SK-N-SH (cell line): ENCODE data around the gene RAB40C. TPM values are rescaled to one million over a fixed set of nuclear protein-coding genes. Genes with fewer than 3 reads are reported as not detected.

ENCODE experiments used
- CTCF ChIA-PET: fragments of 300-600, 350-600 bp; formaldehyde crosslinking; extraction: SDS; loops from one replicate; lab custom pipeline; 2021; lab: Yijun Ruan, JAX
- POLR2A ChIA-PET: fragments of 350-600 bp; sonication (Branson Sonifier 250); formaldehyde crosslinking; extraction: SDS; loops from one replicate; lab custom pipeline; 2020; ENCODE audit warnings: antibody characterized with exemption, inconsistent platforms; lab: Yijun Ruan, JAX
- DNase-seq: peaks from one replicate; pipeline ENCODE4 v3.0.0; 2012
- H2AFZ ChIP-seq: fragments of 200-600 bp; sonication (generic); 2 replicates; pipeline ENCODE4 v1.8.1; 2016; ENCODE audit warnings: antibody characterized with exemption, mild to moderate bottlenecking, low read depth
- H3F3A ChIP-seq: fragments of 200-600 bp; sonication (generic); replicated peaks from 2 replicates; pipeline ENCODE3; 2016; ENCODE audit warnings: antibody characterized with exemption, mild to moderate bottlenecking; ENCODE audit not compliant: insufficient read depth
- H3K27ac ChIP-seq, 2 experiments: fragments of 200-500 bp in 1 of 2; fragments of 200-600 bp in 1 of 2; sonication (Bioruptor generic) in 1 of 2; sonication (generic), shearing (Covaris generic) in 1 of 2; 2 replicates each; pipeline versions ENCODE4 v1.5.1 to v1.6.1; 2014 to 2016; ENCODE audit warnings: low read depth in 2 of 2, inconsistent platforms in 1 of 2, low read length in 1 of 2, mild to moderate bottlenecking in 1 of 2, mixed read lengths in 1 of 2
- H3K27me3 ChIP-seq: fragments of 200-600 bp; sonication (generic), shearing (Covaris generic); 2 replicates; pipeline ENCODE4 v1.6.1; 2016; ENCODE audit warnings: mixed run types; ENCODE audit not compliant: insufficient read depth
- H3K36me3 ChIP-seq, 2 experiments: fragments of 200-500 bp in 1 of 2; fragments of 200-600 bp in 1 of 2; sonication (Bioruptor generic) in 1 of 2; sonication (generic) in 1 of 2; replicated peaks in 1 of 2; 2 replicates each; pipeline versions ENCODE3 to v1.5.1; 2014 to 2016; ENCODE audit warnings: low read length in 1 of 2, mild to moderate bottlenecking in 1 of 2; ENCODE audit not compliant: insufficient read depth in 2 of 2, control insufficient read depth in 1 of 2
- H3K4me1 ChIP-seq, 2 experiments: fragments of 200-500 bp in 1 of 2; fragments of 200-600 bp in 1 of 2; sonication (Bioruptor generic) in 1 of 2; sonication (generic), shearing (Covaris generic) in 1 of 2; 2 replicates each; pipeline versions ENCODE4 v1.5.1 to v1.6.1; 2014 to 2016; ENCODE audit warnings: low read depth in 1 of 2, low read length in 1 of 2, mixed run types in 1 of 2; ENCODE audit not compliant: insufficient read depth in 2 of 2, control insufficient read depth in 1 of 2
- H3K4me2 ChIP-seq: fragments of 200-600 bp; sonication (generic), shearing (Covaris generic); 2 replicates; pipeline ENCODE4 v1.6.1; 2017; ENCODE audit warnings: mixed run types
- H3K4me3 ChIP-seq, 2 experiments: fragments of 200-500 bp in 1 of 2; fragments of 200-600 bp in 1 of 2; sonication (Bioruptor generic) in 1 of 2; sonication (generic), shearing (Covaris generic) in 1 of 2; 2 replicates each; pipeline versions ENCODE4 v1.5.1 to v1.8.1; 2014 to 2016; ENCODE audit warnings: low read depth in 2 of 2, inconsistent platforms in 1 of 2, low read length in 1 of 2, mild to moderate bottlenecking in 1 of 2, mixed read lengths in 1 of 2, moderate library complexity in 1 of 2
- H3K79me2 ChIP-seq: fragments of 200-600 bp; sonication (generic); 2 replicates; pipeline ENCODE4 v1.8.1; 2017; ENCODE audit warnings: mild to moderate bottlenecking; ENCODE audit not compliant: insufficient read depth
- H3K9ac ChIP-seq: fragments of 200-600 bp; sonication (generic); 2 replicates; pipeline ENCODE4 v1.6.1; 2017; ENCODE audit warnings: mixed run types
- H3K9me2 ChIP-seq: fragments of 200-600 bp; sonication (generic); 2 replicates; pipeline ENCODE4 v1.6.1; 2017; ENCODE audit warnings: mixed run types
- H3K9me3 ChIP-seq: fragments of 200-600 bp; sonication (generic); 2 replicates; pipeline ENCODE4 v1.6.1; 2017; ENCODE audit warnings: mixed run types, mild to moderate bottlenecking, moderate library complexity
- H4K20me1 ChIP-seq: fragments of 200-600 bp; sonication (generic); 2 replicates; pipeline ENCODE4 v1.6.1; 2017; ENCODE audit warnings: mild to moderate bottlenecking, mixed run types; ENCODE audit not compliant: insufficient read depth
- CTCF ChIP-seq: fragments of 200-600 bp; sonication (generic); IDR thresholded peaks from 2 replicates; pipeline ENCODE4 v1.6.1; 2017; ENCODE audit warnings: antibody characterized with exemption, mild to moderate bottlenecking, moderate library complexity
- ELF1 ChIP-seq: IDR thresholded peaks from 2 replicates; pipeline ENCODE4 v1.4.0; 2012
- GABPA ChIP-seq: IDR thresholded peaks from 2 replicates; pipeline ENCODE4 v1.4.0; 2012; ENCODE audit warnings: low read depth, mild to moderate bottlenecking
- IRF3 ChIP-seq: fragments of 150-350 bp; IDR thresholded peaks from 2 replicates; pipeline ENCODE4 v1.6.1; 2016; ENCODE audit warnings: mild to moderate bottlenecking, low read depth, low read length
- MXI1 ChIP-seq: IDR thresholded peaks from 2 replicates; pipeline ENCODE4 v1.6.1; 2012; ENCODE audit warnings: mild to moderate bottlenecking, low read depth, low read length, improper control_type of control experiment
- RAD21 ChIP-seq: IDR thresholded peaks from 2 replicates; pipeline ENCODE4 v1.6.1; 2012; ENCODE audit warnings: mild to moderate bottlenecking, low read length
- REST ChIP-seq: IDR thresholded peaks from 2 replicates; pipeline ENCODE4 v1.6.1; 2012; ENCODE audit warnings: mild to moderate bottlenecking, low read depth, low read length, moderate library complexity
- RFX5 ChIP-seq: IDR thresholded peaks from 2 replicates; pipeline ENCODE4 v1.6.1; 2012; ENCODE audit warnings: mild to moderate bottlenecking, improper control_type of control experiment, low read length
- RXRA ChIP-seq: IDR thresholded peaks from 2 replicates; pipeline ENCODE4 v1.4.0; 2012; ENCODE audit warnings: low read depth, mild to moderate bottlenecking, borderline replicate concordance
- SMC3 ChIP-seq: IDR thresholded peaks from 2 replicates; pipeline ENCODE4 v1.6.1; 2012; ENCODE audit warnings: low read depth, low read length, improper control_type of control experiment
- TCF12 ChIP-seq: IDR thresholded peaks from 2 replicates; pipeline ENCODE4 v1.4.0; 2012
- WGBS: methylation state at CpG from one replicate; pipeline ENCODE4 v1.1.6; 2017; ENCODE audit warnings: low lambda C conversion rate; 5-methylcytosine and 5-hydroxymethylcytosine counted together
- polyA plus RNA-seq, 3 experiments: library from polyadenylated mRNA; depleted of rRNA; stranded (reverse); fragments of >200 nt; gene quantifications; 2 replicates each; pipeline ENCODE4 v1.2.3, GENCODE V29; 2012

Gene RAB40C
- polyA plus RNA-seq, 1 of the 3 experiments (the other 2 are of a cell fraction): 13.0 TPM

- WGBS: over 99% methylated on average over 12 of the region's 19 CpGs
These were observed 8.8 kb upstream of the RAB40C start for GRCh38 chr16:580946-581498.

More at GRCh38 chr16:580946-581498, 8.8 kb upstream of the RAB40C start:
- POLR2A ChIA-PET: interaction anchor here (0.7 kb wide), 1 partner anchor 155 kb away, joined by 4 read pairs; no protein-coding TSS in a partner anchor
- no peak overlapping the region for H3K9ac ChIP-seq
- H3K36me3 ChIP-seq: peaks cover 0 to 23% of the 10 kb centered on the region in 2 experiments
- H3K4me2 ChIP-seq: no peak overlapping the region
- H3K4me1 ChIP-seq: peaks cover 6 to 10% of the 10 kb centered on the region in 2 experiments; a peak in 1 of 4 replicates
- H3F3A ChIP-seq: no peaks in the 10 kb centered on the region
- no peaks in the 10 kb centered on the region for H4K20me1 ChIP-seq
- H3K4me3 ChIP-seq: no peak overlapping the region
- no peak overlapping the region for H2AFZ ChIP-seq
- no peak overlapping the region for H3K27ac ChIP-seq
- no peaks in the 10 kb centered on the region for H3K9me2 ChIP-seq
- H3K27me3 ChIP-seq: no peaks in the 10 kb centered on the region
- TF ChIP-seq RFX5 (no peak), MXI1 (no peak), IRF3 (no peak), RXRA (no peak), TCF12 (no peak), REST (no peak), ELF1 (no peak), RAD21 (no peak), GABPA (no peak), CTCF (no peak), SMC3 (no peak)
- H3K79me2 ChIP-seq: no peaks in the 10 kb centered on the region
- CTCF ChIA-PET: interaction anchor here (1.0 to 1.2 kb wide), 3 partner anchors 34 to 80 kb away, joined by 3 read pairs; no protein-coding TSS in a partner anchor
- no peak for DNase-seq
- no peaks in the 10 kb centered on the region for H3K9me3 ChIP-seq
